ENCODE data around the gene BSG. TPM values are rescaled to one million over a fixed set of nuclear protein-coding genes. Genes with fewer than 3 reads are reported as not detected.

BSG gene
- total RNA-seq, 2 experiments from 2014 or later: 234 to 243 TPM

DNA sequence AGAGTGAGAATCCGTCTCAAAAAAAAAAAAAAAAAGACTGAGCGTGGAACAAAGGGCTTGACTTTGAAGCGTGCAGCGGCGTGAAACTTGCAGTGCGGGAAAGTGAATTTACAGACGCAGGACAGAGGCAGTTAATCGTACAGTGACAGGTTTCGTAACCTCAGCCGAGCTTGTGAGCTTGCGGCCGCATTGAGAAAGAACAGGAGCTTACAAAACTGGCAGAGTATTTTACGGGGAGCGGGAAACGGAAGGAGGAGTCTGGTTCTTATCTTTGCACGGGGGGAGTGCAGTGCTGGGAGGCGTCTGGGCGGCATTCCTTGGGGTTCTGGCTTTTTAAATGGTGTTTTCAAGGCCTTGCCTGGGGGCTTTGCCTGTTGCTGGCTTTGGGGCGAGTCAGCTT is 6.0 kb upstream of the BSG start:
- POLR2A ChIA-PET: no interaction called here

DNA sequence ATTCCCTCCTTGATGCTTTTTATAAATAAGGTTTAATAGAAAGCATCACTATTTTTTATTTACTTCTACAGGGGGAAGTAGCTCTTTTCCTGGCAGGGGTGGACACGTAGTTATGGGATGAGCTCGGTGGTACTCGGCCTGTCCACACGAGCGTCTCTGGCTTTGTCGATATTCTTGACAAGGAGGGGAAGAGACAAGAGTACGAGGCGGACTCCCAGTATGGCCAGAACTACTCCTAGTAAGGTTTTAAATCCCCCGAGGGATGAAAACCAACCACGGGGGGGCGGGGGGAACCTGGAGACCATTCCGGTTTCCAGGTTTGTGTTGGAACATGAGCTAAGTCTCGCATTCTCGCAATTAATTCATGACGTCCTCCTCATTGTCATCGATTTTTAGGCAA is 5.6 kb upstream of the BSG start:
- ChIA-PET POLR2A (no interaction called here), CTCF (interaction anchor here (1.0 to 1.2 kb wide), 2 partner anchors 35 to 56 kb away, joined by 3 to 4 read pairs; no protein-coding TSS in a partner anchor)

More for the DNA sequence above, 6.0 kb upstream of the BSG start:
- CTCF ChIA-PET: interaction anchor here (1.0 to 1.2 kb wide), 2 partner anchors 34 to 56 kb away, joined by 3 to 4 read pairs; no protein-coding TSS in a partner anchor

DNA sequence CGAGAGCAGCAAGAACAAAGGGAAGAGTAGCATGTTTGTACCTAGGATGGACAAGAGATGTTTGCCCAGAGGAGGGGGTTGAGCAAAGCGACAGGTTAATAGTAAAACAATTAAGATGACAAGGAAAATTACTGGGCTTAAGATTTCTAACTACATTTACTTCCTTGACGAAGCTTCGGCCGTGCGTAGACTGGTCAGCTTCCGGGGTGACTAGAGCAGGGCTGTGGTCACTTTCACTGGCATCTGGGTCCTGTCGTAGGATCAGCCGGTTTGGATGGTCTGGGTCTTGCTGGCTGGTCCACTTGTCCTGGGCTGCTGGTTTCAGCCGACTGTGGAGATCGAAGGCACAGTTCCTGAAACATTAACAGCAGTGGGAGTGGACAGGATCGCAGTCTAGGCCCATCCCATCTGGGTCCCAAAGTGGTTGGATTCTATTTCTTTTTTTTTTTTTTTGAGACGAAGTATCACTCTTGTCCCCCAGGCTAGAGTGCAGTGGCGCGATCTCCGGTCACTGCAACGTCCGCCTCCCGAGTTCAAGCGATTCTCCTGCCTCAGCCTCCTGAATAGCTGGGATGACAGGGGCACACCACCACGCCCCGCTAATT is 5.0 kb upstream of the BSG start:
- ChIA-PET POLR2A (no interaction called here), CTCF (interaction anchor here (1.0 to 1.2 kb wide), 2 partner anchors 35 to 57 kb away, joined by 3 to 4 read pairs; no protein-coding TSS in a partner anchor)

DNA sequence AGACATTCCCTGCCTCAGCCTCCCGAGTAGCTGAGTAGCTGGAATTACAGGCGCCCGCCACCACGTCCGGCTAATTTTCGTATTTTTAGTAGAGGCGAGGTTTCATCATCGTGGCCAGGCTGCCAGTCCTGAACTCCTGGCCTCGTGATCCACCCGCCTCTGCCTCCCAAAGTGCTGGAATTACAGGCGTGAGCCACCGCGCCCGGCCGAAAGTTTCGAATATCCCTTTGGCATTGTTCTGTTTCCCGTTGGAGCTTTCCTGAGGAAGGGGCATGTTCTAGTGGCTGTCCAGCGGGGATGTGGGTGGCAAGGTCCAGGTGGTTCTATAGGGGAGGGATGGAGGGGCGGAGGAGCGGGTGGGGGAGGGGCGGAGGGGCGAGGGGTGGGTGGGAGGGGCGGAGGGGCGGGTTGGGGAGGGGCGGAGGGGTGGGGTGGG is 2.1 kb upstream of the BSG start:
- POLR2A ChIA-PET: no interaction called here
- CTCF ChIA-PET: no interaction called here

DNA sequence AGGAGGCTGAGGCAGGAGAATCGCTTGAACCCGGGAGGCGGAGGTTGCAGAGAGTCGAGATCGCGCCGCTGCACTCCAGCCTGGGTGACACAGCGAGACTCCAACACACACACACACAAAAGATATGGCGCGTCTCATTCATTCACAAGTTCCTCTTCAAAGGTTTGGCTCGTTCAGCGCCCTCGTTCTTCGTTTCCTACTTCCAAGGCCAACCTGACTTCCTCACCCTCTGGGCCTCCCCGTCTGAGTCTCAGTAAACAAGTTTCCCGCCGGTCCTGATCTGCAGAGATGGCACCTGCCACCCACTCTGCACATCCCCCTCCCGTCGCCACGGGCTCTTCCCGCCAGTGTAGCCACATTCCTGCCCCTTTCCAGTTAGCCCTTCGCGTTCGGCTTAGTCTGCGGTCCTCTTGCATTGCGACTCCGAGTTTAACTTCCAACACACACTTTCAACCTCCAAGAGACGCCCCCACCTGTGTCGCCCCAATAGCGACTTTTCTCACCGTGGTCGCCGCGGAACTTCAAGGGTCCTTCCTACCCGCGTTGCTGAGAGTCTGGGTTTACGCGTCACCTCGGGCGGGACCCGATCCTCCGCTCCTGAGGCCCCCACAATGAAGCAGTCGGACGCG is 1.3 kb upstream of the BSG start:
- ChIA-PET POLR2A (interaction anchor here (1.1 kb wide), 1 partner anchor 39 kb away, joined by 5 read pairs; the partner anchor contains the start of gene CDC34), CTCF (interaction anchor here (1.0 kb wide), 1 partner anchor 40 kb away, joined by 3 read pairs; no protein-coding TSS in a partner anchor)

DNA sequence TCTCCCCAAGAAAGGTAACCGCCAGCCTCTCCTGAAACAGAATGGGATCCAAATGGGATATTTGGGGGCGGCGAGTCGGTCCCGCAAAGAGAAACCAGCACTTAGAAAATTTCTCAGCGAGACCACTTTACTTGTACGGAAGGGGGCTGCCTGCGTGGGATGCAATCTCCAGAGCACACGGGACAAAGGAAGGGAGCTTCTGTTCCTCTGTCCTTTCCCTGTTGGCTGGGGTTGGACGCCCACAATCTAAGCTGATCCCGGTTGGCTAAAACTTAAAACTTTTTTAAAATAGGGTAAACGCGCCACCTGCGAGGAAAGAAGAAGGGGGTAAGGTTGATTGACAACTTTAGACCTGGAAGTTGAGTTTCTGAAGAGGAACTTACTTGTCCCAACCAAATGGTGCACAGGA is 826 bp upstream of the BSG start:
- ChIA-PET POLR2A (interaction anchor here (0.7 to 1.1 kb wide), 4 partner anchors 27 to 92 kb away, joined by 3 to 5 read pairs (median 4); partner anchors contain the start of genes CDC34 and RNF126), CTCF (interaction anchor here (1.0 kb wide), 1 partner anchor 39 kb away, joined by 3 read pairs; no protein-coding TSS in a partner anchor)

DNA sequence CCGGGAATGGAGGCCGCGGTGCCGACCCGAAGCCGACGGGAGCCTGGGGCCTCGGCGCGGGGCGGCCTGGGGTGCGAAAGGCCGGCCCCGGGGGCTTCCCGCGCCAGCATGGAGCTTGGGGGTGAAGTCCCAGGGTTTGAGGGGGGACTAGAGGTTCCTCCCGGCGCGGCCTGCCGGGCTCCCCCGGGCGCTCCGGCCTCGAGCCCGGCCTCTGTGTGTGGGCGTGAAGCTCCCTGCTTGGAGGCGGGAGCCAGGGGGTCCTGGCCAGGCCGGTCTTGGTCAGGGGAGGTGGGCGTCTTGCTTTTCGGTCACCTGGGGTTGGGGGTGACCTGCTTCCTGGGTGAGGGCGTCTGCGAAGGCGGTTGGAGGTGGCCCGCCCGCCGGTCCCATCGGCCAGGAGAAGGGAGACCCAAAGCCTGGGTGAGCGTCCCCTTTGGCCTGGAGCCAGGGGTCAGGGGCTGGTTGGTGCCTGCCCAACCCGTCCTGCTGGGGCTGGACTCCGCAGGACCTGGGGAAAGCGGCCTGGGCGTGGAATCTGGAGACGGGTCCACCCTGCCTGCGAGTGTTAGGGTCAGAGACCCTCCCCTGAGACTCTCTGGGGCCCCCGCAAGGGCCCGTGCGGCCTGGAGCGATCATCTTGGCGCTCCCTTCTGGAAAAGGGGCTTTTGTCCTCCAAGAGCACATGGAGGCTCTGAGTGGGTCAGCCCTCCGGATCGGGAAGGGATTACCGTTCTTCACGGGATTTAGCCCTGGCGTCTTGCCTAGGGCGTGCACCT is 535 bp downstream of the BSG start:
- CTCF ChIA-PET: interaction anchor here (0.6 to 1.3 kb wide), 4 partner anchors 9 to 103 kb away, joined by 3 read pairs; partner anchors contain the start of gene FSTL3
- POLR2A ChIA-PET: interaction anchor here (0.7 to 0.8 kb wide), 2 partner anchors 42 to 66 kb away, joined by 3 to 4 read pairs; partner anchors contain the start of gene CDC34

DNA sequence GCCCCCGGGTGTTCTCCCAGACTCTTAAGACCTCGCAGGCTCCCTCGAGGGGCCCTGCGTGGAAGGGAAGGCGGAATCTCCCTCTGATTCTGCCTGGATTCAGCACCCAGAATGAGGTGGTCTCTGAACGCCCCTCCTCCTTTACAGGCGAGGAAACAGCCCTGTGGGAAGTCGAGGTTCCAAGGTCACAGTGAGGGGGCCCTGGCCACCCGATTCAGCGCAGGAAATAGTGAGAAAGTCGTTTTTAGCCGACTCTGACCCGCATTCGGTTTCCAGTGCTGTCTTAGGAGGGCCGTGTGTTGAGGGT is 1.1 kb downstream of the BSG start:
- CTCF ChIA-PET: interaction anchor here (0.6 to 0.7 kb wide), 2 partner anchors 588 to 1034 kb away, joined by 3 read pairs; no protein-coding TSS in a partner anchor
- POLR2A ChIA-PET: interaction anchor here (0.6 to 0.7 kb wide), 2 partner anchors 38 to 1847 kb away, joined by 3 to 5 read pairs; no protein-coding TSS in a partner anchor

DNA sequence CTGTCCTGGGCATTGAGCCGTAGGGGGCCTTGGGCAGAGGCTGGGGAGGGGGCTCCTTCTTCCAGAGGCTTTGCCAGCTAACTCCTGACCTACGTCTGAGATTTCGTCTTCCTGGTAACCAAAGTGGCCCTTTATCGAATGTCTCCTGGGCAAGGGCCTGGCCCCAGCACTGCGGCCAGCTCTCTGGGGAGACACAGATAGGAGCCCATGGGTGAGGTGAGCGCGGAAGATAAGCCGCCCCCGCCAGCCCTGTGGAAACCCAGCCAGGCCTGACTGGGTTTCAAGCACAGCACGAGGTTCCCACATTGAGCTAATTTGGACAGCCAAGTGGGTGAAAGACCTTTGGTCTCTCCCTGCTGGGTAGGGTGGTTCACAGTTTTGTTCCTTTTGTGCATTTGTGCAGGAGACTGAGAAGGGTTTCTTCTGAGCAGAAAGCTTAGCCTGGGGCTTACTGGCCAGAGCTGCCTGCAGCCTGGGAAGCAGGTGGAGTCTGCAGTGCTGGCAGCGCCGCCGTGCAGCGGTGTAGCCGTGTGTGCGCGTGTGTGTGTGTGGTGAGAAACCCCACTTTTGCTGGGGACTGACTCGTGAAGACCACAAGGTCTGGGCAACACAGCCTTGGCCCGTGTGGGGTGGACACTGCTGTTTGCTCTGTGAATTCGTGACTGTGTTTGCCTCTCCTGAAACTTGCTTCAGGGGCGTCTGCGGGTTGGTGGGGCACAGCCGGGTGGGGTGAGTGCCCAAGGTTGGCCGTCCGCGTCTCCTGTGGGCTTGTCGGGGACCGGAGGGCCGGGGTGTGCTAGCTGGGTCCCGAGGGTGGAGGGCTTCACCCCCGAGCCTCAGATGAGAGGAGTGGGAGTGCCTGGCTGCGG is 2.5 kb downstream of the BSG start:
- ChIA-PET CTCF (interaction anchor here (0.7 kb wide), 1 partner anchor 253 kb away, joined by 3 read pairs; the partner anchor contains the start of gene AZU1), POLR2A (interaction anchor here (0.5 to 0.8 kb wide), 2 partner anchors 12 to 31 kb away, joined by 3 to 5 read pairs; no protein-coding TSS in a partner anchor)

DNA sequence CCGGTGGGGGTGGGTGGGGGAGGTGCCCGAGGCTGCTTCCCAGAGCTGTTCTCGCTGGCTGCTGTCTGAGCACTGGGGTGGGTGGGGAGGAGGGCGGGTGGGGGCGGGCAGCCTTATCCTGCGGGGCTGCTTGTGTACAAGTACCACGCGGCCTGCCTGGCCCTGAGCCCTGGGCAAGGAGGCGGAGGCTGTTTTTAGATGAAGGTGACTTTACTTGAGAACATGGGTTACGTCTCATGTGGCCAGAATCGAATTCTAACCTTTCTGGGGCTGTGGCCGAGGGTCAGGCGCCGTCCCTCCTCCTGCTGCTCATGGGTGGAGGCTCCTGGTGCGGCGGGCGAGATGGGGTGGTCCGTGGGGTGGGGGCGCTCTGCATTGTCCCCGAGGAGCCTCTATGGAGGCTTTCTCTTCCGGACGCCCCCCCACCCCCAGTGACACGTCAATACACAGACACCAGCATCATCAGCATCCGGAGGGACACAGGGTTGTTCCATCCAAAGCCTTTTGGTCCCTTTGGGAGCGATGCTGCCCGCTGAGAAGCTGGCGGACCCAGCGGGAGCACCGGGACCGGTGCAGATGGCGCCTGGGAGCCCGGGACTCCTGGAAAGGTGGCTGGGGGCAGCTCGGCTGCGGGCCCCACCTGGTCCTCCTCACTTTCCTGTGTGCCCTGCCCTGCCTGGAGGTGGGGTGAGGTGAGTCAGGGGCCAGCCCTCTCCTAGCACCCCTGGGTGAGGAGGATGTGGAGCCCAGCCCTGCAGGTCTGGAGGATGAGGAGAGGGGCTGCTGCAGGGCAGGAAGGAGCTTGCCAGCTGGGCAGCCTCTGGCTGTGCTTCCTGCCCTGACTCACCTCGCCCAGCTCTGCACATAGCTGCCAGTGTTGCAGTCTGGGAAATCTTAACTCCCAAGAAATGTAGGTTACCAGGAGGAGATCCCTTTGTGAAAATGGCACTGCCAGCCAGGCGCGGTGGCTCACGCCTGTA is 3.4 kb downstream of the BSG start:
- ChIA-PET POLR2A (no interaction called here), CTCF (interaction anchor here (1.5 kb wide), 1 partner anchor 13 kb away, joined by 4 read pairs; no protein-coding TSS in a partner anchor)

DNA sequence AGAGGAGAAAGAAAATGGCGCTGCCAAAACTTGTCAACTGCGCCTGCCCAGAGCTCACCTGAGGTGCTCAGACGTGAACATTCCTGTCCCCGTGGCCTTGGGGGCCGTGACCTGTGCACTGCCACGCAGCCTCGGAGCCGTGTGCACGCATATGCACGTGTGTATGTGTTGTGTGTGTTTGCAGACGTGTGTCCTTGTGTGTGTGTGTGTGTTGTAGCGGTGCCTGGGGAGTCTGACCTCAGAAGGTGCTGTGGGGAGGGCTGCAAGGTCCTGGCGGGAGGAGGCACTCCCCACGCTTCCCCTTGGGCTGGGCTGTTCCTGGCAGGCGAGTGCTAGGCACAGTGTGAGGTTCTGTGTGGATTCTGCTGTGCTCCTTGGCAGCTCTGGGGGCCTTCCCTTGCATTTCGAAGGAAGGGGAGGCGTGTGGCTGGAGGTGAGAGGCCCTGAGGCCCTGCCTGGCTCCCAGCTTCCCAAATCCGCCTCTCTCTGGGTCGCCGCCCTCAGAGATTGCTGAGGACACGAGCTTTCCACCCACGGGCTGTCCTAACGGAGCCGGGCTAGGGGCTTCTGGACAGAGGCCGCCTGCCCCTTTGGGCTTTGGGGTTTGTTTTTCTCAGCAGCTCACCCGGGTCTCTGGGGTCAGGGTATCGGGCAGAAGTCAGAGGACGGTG is 4.5 kb downstream of the BSG start:
- CTCF ChIA-PET: interaction anchor here (1.5 kb wide), 2 partner anchors 12 to 44 kb away, joined by 3 to 4 read pairs; no protein-coding TSS in a partner anchor
- POLR2A ChIA-PET: no interaction called here

DNA sequence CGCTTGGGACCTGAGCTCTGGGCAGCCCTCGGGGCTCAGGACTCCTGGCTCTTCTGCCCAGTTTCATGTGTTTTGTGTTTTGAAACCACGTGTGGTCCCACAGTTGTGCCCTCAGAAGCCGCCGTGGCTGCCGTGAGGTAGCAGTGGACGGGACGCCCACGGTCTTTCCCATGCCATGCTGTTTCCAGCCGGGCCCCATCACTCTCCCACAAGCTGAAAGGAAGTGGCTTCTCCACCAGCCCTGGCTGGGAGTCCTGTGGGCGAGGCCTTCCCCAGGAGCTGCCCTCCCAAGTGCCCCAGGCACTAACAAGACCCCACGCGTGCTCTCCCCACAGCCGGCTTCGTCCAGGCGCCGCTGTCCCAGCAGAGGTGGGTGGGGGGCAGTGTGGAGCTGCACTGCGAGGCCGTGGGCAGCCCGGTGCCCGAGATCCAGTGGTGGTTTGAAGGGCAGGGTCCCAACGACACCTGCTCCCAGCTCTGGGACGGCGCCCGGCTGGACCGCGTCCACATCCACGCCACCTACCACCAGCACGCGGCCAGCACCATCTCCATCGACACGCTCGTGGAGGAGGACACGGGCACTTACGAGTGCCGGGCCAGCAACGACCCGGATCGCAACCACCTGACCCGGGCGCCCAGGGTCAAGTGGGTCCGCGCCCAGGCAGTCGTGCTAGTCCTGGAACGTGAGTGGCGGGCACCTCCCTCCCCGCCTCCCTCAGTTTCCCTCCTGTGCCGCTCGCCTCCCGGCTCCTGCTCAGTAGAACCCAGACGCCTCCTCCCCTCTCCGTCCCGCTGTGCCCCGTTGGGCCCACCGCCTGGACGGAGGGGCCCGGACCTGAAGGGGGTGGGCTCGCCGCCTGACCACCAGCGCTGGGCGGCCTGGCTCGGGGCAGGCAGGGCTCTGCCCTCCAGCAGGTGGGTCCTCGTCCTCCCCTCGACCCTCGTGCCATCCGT is 5.3 kb downstream of the BSG start:
- ChIA-PET POLR2A (no interaction called here), CTCF (interaction anchor here (0.5 to 1.5 kb wide), 4 partner anchors 11 to 193 kb away, joined by 3 to 4 read pairs (median 3); no protein-coding TSS in a partner anchor)

DNA sequence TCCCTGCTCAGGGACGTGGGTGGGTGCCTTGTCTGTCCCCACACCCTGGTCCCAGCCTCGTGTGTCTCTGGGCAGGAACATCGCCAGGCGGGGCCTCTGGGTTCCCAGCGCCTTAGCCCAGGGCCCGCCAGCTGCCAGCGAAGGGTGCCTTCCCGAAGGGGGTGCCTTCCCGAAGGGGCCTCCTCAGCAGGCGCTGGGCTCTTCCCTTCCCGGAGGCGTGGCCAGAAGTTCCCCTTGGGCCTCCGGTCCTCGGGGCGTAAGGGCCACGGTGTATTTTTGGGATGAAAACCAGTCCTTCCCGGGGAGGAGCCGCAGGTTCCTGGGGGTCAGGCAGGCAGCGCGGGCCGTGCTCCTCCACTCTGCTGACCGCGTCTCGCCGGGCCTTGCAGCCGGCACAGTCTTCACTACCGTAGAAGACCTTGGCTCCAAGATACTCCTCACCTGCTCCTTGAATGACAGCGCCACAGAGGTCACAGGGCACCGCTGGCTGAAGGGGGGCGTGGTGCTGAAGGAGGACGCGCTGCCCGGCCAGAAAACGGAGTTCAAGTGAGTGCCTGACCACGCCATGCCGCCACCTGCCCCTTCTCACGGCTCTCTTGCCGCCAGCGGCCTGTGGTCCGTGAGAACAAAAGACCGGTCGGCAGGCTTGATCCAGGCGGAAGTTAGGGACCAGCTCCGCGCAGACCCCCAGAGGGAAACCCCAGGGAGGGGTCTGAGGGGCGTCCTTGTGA is 6.9 kb downstream of the BSG start:
- POLR2A ChIA-PET: no interaction called here
- CTCF ChIA-PET: no interaction called here

DNA sequence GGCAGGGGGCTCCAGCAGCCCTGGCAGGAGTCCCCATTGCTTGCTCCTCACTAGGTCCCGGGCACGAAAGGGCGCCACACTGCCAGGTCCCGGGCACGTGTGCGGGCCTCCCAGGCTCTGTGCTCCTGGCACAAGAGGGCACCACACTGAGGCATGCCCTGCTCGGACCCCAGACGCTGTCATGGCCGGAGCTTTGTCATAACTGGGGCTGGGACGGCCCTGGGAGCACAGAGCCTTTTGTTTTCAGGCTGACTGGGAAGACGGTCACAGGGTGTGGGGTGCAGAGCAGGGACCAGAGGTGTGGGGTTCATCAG is 7.4 kb downstream of the BSG start:
- ChIA-PET POLR2A (no interaction called here), CTCF (no interaction called here)

DNA sequence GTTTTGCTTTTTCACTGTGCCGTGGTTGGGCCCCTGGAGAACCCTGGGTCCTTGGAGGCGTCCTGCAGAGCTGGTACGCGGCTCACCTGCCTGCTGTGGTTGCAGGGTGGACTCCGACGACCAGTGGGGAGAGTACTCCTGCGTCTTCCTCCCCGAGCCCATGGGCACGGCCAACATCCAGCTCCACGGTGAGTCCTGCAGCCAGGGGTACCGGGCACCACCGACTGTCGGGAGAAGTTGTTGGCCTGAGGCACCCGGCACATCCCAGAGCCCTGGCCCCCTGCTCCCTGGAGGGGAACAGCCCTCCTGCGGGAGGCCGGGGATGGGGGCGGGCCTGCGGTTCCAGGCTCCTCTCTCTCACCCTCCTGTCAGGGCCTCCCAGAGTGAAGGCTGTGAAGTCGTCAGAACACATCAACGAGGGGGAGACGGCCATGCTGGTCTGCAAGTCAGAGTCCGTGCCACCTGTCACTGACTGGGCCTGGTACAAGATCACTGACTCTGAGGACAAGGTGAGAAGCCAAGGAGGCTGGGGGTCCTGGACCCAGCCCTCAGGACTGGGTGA is 8.0 kb downstream of the BSG start:
- CTCF ChIA-PET: no interaction called here
- POLR2A ChIA-PET: no interaction called here

All from activated CD8-positive, alpha-beta memory T cell treated with anti-CD3 and anti-CD28 coated beads for 36 hours (primary cell).